Left ventricle myocardium inferior (tissue), 1 donor: ENCODE data around the gene MAP3K15. TPM values are rescaled to one million over a fixed set of nuclear protein-coding genes. Genes with fewer than 3 reads are reported as not detected.
"Not testable (repeated sequence)": the region's sequence is repeated elsewhere in the genome, so short reads cannot be mapped to it uniquely, and the experiment has no call there.

Source experiments
- DNase-seq: peaks from one replicate; pipeline ENCODE4 v3.0.0-alpha.2; 2020
- H3K27ac ChIP-seq: fragments of 200-600 bp; replicated peaks from 2 replicates; pipeline ENCODE4 v1.8.0; 2021
- H3K27me3 ChIP-seq: fragments of 200-600 bp; 2 replicates; pipeline ENCODE4 v1.8.0; 2021; ENCODE audit warnings: low read depth
- H3K36me3 ChIP-seq: fragments of 200-600 bp; 2 replicates; pipeline ENCODE4 v1.8.0; 2021
- H3K4me1 ChIP-seq: fragments of 200-600 bp; 2 replicates; pipeline ENCODE4 v1.8.0; 2021
- H3K4me3 ChIP-seq: fragments of 200-600 bp; 2 replicates; pipeline ENCODE4 v1.8.0; 2021; ENCODE audit warnings: mild to moderate bottlenecking, moderate library complexity
- H3K9me3 ChIP-seq: fragments of 200-600 bp; replicated peaks from 2 replicates; pipeline ENCODE4 v1.8.0; 2021
- CTCF ChIP-seq: fragments of 200-600 bp; IDR thresholded peaks from 2 replicates; pipeline ENCODE4 v1.8.0; 2021; ENCODE audit warnings: antibody characterized with exemption, mild to moderate bottlenecking, borderline replicate concordance
- intact Hi-C: fragments of 100-400 bp; cut with micrococcal nuclease; formaldehyde crosslinking; loops from one replicate; pipeline ENCODE4 v1.11.0; 2022
- total RNA-seq: library from RNA; stranded (reverse); fragmentation: NEBNext Ultra II Directional; extraction: Animal tissue kit (Norgen Biotek cat#: 25700); gene quantifications from one replicate; pipeline ENCODE4 v1.2.1, GENCODE V29; 2021
- donor health status: DM: no; HTN: yes; CAD: no; lungs with severe emphysema.

The MAP3K15 gene
- total RNA-seq, 1 donor from 2014 or later: not detected

GRCh38 chrX:19512961-19513360 lies 2.3 kb downstream of the MAP3K15 start:
- no peak for TF ChIP-seq CTCF
- H3K27me3 ChIP-seq: peaks cover 18% of the 10 kb centered on the region
- H3K27ac ChIP-seq: no peak overlapping the region
- H3K36me3 ChIP-seq: no peaks in the 10 kb centered on the region
- H3K4me1 ChIP-seq: peaks cover 9% of the 10 kb centered on the region
- intact Hi-C loops: no loop called here
- no peak overlapping the region for H3K4me3 ChIP-seq
- no peaks in the 10 kb centered on the region for H3K9me3 ChIP-seq
- DNase-seq: no peak

GRCh38 chrX:19512359-19512758 lies 2.9 kb downstream of the MAP3K15 start:
- no peak overlapping the region for H3K27ac ChIP-seq
- intact Hi-C loops: no loop called here
- no peak for TF ChIP-seq CTCF

GRCh38 chrX:19511796-19512195 lies 3.5 kb downstream of the MAP3K15 start:
- DNase-seq, H3K27ac ChIP-seq, H3K4me3 ChIP-seq, intact Hi-C loops, H3K36me3 ChIP-seq, H3K27me3 ChIP-seq, H3K9me3 ChIP-seq, H3K4me1 ChIP-seq: not testable (repeated sequence)

More at GRCh38 chrX:19512359-19512758, 2.9 kb downstream of the MAP3K15 start:
- H3K9me3 ChIP-seq: no peaks in the 10 kb centered on the region
- H3K27me3 ChIP-seq: peaks cover 12% of the 10 kb centered on the region
- H3K4me3 ChIP-seq: no peak overlapping the region
- DNase-seq: no peak
- peaks cover 9% of the 10 kb centered on the region for H3K4me1 ChIP-seq
- H3K36me3 ChIP-seq: no peaks in the 10 kb centered on the region

- TF ChIP-seq CTCF: no peak
- intact Hi-C loops: no loop called here
- H3K27me3 ChIP-seq: no peaks in the 10 kb centered on the region
- no peak overlapping the region for H3K4me3 ChIP-seq
- no peaks in the 10 kb centered on the region for H3K9me3 ChIP-seq
- H3K36me3 ChIP-seq: no peaks in the 10 kb centered on the region
- no peaks in the 10 kb centered on the region for H3K4me1 ChIP-seq
- no peak overlapping the region for H3K27ac ChIP-seq
- DNase-seq: no peak
Measured at GRCh38 chrX:19496711-19497110, 18.6 kb downstream of the MAP3K15 start.

GRCh38 chrX:19487520-19488200 lies 27.6 kb downstream of the MAP3K15 start:
- H3K36me3 ChIP-seq: no peaks in the 10 kb centered on the region
- intact Hi-C loops: no loop called here
- no peak for DNase-seq
- no peaks in the 10 kb centered on the region for H3K4me1 ChIP-seq
- H3K9me3 ChIP-seq: no peaks in the 10 kb centered on the region
- H3K27ac ChIP-seq: no peak overlapping the region
- TF ChIP-seq CTCF: no peak
- H3K27me3 ChIP-seq: no peaks in the 10 kb centered on the region
- no peak overlapping the region for H3K4me3 ChIP-seq

GRCh38 chrX:19479458-19479857 lies 35.9 kb downstream of the MAP3K15 start:
- no peak overlapping the region for H3K4me3 ChIP-seq
- H3K4me1 ChIP-seq: no peaks in the 10 kb centered on the region
- H3K9me3 ChIP-seq: no peaks in the 10 kb centered on the region
- intact Hi-C loops: no loop called here
- no peak for DNase-seq
- TF ChIP-seq CTCF: no peak
- no peak overlapping the region for H3K27ac ChIP-seq
- no peaks in the 10 kb centered on the region for H3K27me3 ChIP-seq
- H3K36me3 ChIP-seq: no peaks in the 10 kb centered on the region

- DNase-seq, intact Hi-C loops, H3K4me3 ChIP-seq, H3K36me3 ChIP-seq, H3K27me3 ChIP-seq, H3K9me3 ChIP-seq, H3K4me1 ChIP-seq, H3K27ac ChIP-seq: not testable (repeated sequence)
Measured at GRCh38 chrX:19468383-19468782, 46.9 kb downstream of the MAP3K15 start.
